GM18508 (cell line): Measurements from ENCODE around the gene PHF20.
A peak's percentile ranks its signal among the peaks of the same experiment; 100 is the strongest.
"Not testable (repeated sequence)": the region's sequence is repeated elsewhere in the genome, so short reads cannot be mapped to it uniquely, and the experiment has no call there.

ENCODE experiments used
- ATAC-seq: cut with Tn5 transposase; IDR thresholded peaks from one replicate; pipeline ENCODE4 v1.9.1; 2021; ENCODE audit warnings: moderate number of reproducible peaks; ENCODE audit not compliant: insufficient read depth, unreplicated experiment

The PHF20 gene

DNA sequence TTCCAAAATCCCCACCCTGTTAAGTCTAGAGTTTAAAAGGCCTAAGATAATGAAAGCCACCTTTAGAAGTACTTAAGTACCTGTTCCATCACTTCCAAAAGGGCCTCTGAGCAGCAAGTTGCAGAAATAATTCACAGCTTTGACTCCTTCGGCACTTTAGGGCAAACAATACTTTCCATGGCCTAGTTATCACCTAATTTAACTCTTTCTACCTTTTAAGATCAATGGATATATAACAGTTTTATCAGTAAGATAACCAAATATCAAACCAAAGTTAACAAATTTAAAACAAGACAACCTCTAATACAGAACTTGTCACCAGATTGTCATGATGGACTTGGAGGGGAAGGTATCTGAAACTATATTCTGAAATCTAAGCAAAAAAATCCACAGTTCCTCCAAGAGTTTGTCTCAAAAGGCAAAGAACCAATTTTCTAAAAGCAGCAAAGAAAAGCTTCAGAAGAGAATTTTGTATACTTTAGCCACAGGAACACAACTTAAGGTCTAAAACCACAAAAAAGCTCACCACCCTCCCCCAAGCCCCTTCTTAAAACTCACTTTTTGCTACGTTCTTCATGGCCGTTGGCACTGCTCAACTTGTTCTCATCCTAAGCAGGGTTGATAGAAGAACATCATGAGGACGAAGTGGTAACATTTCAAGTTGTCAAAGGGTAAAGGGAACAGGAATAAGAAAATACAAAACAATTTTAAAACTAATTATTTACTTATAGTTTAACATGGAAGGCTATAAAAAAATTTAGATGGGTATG, 33.2 kb upstream of the PHF20 start:
- no peak for ATAC-seq

- ATAC-seq = no peak
Observed at GRCh38 chr20:35739294-35740163, 32.3 kb upstream of the PHF20 start.

DNA sequence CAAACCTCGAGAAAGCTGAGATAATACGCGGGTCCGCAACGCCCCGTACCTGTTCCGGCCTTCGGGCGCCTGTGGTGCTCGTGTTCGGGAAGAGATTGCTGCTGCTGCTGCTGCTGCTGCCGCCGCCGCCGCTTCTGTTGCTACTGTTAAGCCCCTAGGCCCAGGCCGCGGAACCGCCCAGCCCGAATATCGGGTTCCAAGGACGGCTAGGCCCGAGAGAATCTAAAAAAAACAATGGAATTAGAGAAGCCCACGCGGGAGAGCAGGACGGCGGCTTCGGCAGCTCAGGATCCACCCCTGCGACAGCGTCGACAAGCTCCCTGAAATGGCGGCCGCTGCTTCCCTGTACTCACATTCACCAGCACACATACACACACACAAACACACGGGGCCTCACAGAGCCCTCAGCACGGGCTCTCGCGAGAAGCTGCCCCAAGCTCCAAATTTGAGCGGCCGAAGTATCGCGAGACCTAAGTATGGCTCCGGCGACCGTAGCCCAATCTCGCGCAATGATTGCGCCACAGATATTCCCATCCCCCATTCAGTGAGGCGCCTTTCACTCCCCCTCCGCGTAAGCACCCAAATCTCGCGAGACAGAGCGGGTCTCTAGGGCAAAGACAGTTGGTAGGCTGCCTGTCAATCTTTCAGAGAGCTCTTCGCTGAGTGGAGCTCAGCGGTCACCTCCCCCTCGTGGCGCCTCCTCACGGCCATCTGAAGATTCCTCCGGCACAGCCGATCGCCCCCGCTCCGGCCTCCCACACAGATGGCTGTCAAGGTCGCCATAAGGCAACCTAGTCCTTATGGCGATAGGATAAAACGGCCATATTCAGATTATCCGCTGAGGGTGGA, 29.7 kb upstream of the PHF20 start, which contains the start of gene RBM39:
TSS of gene RBM39 (minus strand) at position 369 of the 849 bp plus-strand sequence. CDS start 1,386 bp downstream, outside the sequence.
- peak; percentile 78 for ATAC-seq

- no peak for ATAC-seq
Observed at GRCh38 chr20:35742741-35743523, 28.9 kb upstream of the PHF20 start.

GRCh38 chr20:35743693-35744491, 27.9 kb upstream of the PHF20 start:
- no peak for ATAC-seq

DNA sequence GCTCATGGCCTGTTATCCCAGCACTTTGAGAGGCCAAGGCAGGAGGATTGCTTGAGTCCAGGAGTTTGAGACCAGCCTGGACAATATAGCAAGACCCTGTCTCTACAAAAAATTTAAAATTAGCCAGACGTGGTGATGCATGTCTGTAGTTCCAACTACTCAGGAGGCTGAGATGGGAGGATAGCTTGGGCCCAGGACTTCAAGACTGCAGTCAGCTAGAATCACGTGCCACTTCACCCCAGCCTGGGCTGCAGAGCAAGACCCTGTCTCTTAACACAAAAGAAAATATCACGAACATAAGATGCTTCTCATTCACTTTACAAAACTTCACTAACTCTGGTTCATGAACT, 27.3 kb upstream of the PHF20 start:
- ATAC-seq = not testable (repeated sequence)

GRCh38 chr20:35750611-35751010, 21.2 kb upstream of the PHF20 start:
- ATAC-seq = no peak

DNA sequence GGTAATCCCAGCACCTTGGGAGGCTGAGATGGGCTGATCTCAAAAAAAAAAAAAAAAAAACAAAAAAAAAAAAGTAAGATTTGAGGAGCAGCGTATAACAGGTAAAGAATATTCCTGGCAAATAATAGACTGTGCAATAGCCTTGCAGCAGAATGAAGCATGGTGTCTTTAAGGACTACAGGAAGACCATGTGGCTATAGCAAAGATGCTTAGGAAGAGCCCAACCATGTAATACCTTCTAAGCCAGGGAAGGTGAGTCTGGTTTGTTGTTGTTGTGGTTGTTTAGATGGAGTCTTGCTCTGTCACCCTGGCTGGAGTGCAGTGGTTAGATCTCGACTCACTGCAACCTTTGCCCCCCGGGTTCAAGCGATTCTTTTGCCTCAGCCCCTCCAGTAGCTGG, 15.4 kb upstream of the PHF20 start:
- ATAC-seq = no peak

DNA sequence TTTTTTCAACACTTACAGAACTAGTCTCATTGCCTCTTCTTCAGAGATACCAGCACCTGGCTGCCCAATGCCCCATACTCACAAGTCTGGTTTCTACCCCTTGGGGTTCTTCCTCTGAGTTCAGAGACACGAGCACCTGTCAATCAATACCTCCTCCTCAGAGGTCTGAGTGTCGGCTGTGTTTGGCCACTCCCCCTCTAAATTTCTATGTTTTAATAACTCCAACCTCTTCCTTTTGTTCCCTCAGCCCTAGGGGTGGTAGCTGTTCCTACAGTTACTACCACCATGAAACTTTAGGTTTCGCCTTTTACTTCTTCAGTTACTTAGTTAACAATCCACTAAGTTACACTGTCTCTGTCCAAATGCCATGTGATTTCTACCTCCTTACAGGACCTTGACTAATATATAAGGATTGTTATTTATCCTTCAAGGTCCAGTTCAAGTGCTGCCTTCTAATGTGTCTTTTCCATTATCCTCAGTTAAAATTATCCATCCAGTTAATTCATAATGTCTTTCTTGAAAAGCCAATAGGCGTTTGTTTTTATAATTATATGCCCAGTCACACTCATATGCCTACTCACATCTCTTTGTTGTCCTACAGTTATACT, 14.6 kb upstream of the PHF20 start:
- no peak for ATAC-seq

DNA sequence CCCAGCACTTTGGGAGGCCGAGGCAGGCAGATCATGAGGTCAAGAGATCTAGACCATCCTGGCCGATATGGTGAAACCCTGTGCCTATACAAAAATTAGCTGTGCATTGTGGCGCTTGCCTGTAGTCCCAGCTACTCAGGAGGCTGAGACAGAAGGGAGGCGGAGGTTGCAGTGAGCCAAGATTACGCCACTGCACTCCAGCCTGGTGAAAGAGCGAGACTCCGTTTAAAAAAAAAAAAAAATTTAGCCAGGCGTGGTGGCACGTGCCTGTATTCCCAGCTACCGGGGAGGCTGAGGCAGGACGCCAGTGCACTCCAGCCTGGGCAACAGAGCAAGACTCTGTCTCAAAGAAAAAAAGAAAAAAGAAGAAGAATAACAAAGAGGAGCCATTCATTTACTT, 10.3 kb upstream of the PHF20 start:
- not testable (repeated sequence) for ATAC-seq

DNA sequence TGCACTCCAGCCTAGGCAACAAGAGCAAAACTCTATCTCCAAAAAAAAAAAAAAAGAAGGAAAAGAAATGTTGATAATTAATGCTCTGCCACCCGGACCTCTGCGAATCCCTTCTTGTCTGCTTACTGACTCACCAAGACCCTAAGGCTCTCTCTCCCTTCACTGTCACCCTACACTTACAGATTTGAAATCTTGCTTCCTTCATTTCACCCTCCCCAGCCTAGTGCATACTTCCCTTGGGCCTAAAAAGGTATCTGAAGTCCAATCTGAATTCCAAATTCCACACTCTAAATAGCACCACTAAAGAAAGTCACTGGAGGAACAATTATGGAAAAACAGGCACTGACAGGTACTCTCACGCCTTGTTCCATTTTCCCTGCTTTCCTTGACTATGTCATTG, 9.4 kb upstream of the PHF20 start:
- ATAC-seq = no peak

DNA sequence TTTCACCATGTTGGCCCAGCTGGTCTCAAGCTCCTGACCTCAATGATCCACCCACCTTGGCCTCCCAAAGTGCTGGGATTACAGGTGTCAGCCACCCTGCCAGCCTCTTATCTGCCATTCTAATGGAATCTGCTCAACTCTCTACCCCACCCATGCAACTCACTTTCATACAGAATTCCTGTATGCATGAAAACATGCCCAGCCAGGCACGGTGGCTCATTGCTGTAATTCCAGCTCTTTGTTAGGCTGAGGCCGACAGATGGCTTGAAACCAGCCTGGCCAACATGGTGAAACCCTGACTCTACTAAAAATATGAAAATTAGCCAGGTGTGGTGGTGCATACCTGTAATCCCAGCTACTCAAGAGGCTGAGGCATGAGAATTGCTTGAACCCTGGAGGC, 6.9 kb upstream of the PHF20 start:
- not testable (repeated sequence) for ATAC-seq

- no peak for ATAC-seq
Observed at GRCh38 chr20:35766843-35767242, 5.0 kb upstream of the PHF20 start.

- no peak for ATAC-seq
Observed at GRCh38 chr20:35767683-35768481, 3.9 kb upstream of the PHF20 start.

DNA sequence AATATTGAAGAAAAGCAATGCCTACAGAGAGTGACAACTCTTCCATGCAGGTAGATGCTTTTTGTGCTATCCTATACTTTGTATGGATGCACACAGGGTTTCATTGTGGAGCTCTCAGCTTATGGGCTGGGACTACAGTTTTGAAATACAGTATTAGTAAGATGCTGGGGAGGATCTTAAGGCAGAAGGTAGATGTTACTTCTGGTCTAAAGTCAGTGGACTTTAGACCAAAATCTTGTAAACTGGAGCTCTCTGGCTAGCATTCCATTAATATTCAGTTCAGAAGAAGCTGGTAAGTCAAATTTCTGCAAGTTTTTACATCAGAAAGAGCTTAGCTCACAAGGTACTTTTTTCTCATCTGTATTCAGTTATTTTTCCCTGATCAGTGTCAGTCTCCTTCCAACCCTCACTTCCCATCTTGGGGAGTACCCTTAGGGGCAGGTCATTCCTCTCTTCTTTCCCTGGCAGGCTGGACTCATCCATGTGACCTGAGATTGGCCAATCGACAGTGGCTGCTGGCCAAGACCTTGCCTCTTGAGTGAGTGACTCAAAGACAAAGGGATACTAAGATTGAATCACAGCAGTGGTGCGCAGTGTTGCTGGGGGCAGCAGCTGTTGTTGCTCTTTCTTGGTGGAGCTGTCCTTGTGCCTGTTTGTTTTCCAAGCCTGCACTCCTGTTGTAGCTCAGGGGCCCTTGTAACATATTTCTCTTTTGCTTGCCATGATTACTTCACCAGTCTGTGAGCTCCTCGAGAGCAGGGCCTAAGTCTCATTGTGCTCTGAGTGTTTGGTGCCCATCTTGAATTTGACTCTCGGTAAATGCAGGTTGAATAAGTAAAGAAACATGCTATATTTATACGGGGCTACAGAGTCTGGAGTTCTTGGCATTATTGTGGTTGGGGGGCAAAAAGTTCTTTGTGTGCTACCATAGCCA, 2.8 kb upstream of the PHF20 start:
- no peak for ATAC-seq

GRCh38 chr20:35771367-35771688, 487 bp upstream of the PHF20 start:
- ATAC-seq = no peak

- no peak for ATAC-seq
Observed at GRCh38 chr20:35772563-35773058, 796 bp downstream of the PHF20 start.
